ENCODE measurements around the gene FOXK1. TPM values are rescaled to one million over a fixed set of nuclear protein-coding genes. Genes with fewer than 3 reads are reported as not detected.

Gene FOXK1
- total and polyA plus RNA-seq, 9 of the 15 experiments (the other 6 are each of a cell fraction or from before 2014, with no cell fraction given), result 0.32 to 45.5 (median 8.1) TPM

GRCh38 chr7:4734587-4735345, 52.7 kb downstream of the FOXK1 start:
- ATAC-seq (no peak), DNase-seq (ENCODE audit: extremely low read depth in 1 of 4, low spot score in 3 of 4) (no peak), FAIRE-seq (no peak)
- BruUV-seq (replicated peaks), result no TSS peak
- Histone ChIP-seq H3K9ac (ENCODE audit: insufficient read depth in 1 of 2, low read depth in 2 of 2, low read length in 2 of 2) (peak overlapping the region in 1 of 2 experiments; percentile 68; a peak in 1 of 4 replicates), H3K9me1 (ENCODE audit: control insufficient read depth, insufficient read depth, low read length) (no peaks in the 10 kb centered on the region), H4K20me1 (replicated peaks; ENCODE audit: control insufficient read depth, insufficient read depth, low read length) (peaks cover 16% of the 10 kb centered on the region; the same call in 1 of the 2 replicates), H3K36me3 (ENCODE audit: control insufficient read depth, insufficient read depth, low read length) (peaks cover 28% of the 10 kb centered on the region; the same call in 2 of the 3 replicates), H3K4me2 (ENCODE audit: insufficient read depth, low read length) (no peak overlapping the region), H3K27ac (ENCODE audit: extremely low read depth, low read depth, low read length) (no peak overlapping the region), H3K4me1 (replicated peaks in 1 of 2; ENCODE audit: control insufficient read depth in 2 of 2, insufficient read depth in 2 of 2, low read length in 2 of 2) (peaks cover 19 to 37% of the 10 kb centered on the region in 2 experiments), H2AFZ (ENCODE audit: low read depth, low read length) (no peak overlapping the region), H3K4me3 (no peak overlapping the region), H3K79me2 (ENCODE audit: control insufficient read depth, insufficient read depth, low read length) (peaks cover 84% of the 10 kb centered on the region), H3K27me3 (ENCODE audit: control insufficient read depth in 2 of 2, insufficient read depth in 2 of 2, low read length in 2 of 2) (no peaks in the 10 kb centered on the region), H3K9me3 (replicated peaks; ENCODE audit: control insufficient read depth, insufficient read depth, low read depth, low read length) (no peaks in the 10 kb centered on the region)
- ChIA-PET POLR2A (interaction anchor here (1.2 kb wide), 1 partner anchor 10 kb away, joined by 4 read pairs; no protein-coding TSS in a partner anchor), CTCF (ENCODE audit: low intra/inter-chr PET ratio) (no interaction called here)
- WGBS (ENCODE audit: insufficient coverage, low coverage, missing lambda C conversion rate), result 89% methylated on average over 20 of the region's 23 CpGs
- in situ Hi-C loops (cut with MboI), result no loop called here
- intact Hi-C loops (cut with micrococcal nuclease), result loop anchor here (5.0 kb wide), 2 partner anchors 52 to 92 kb away; partner anchors contain the start of gene FOXK1
- TF ChIP-seq AFF1 (IDR thresholded peaks at IDR 0.05; ENCODE audit: low read depth in 1 of 2, partially characterized antibody in 2 of 2) (no peak), E2F6 (IDR thresholded peaks at IDR 0.05; ENCODE audit: borderline replicate concordance in 1 of 2, extremely low read depth in 1 of 2, insufficient read depth in 1 of 2, insufficient read length in 1 of 2, low read depth in 1 of 2, low read length in 1 of 2, poor library complexity in 1 of 2, severe bottlenecking in 1 of 2) (no peak), ZNF232 (CRISPR knock-in tag; IDR thresholded peaks at IDR 0.05) (no peak), STAG1 (CRISPR knock-in tag; IDR thresholded peaks at IDR 0.05; ENCODE audit: borderline replicate concordance) (no peak), ZNF274 (IDR thresholded peaks at IDR 0.05; ENCODE audit: borderline replicate concordance, low read depth, low read length) (no peak), BRD4 (IDR thresholded peaks at IDR 0.05) (no peak), ZNF511 (CRISPR knock-in tag; IDR thresholded peaks at IDR 0.05) (no peak), POLR2AphosphoS5 (IDR thresholded peaks at IDR 0.05; ENCODE audit: control insufficient read depth, insufficient read depth, low read depth, low read length) (no peak), CSDE1 (IDR thresholded peaks at IDR 0.05) (no peak), MTA2 (IDR thresholded peaks at IDR 0.05; ENCODE audit: low read depth) (no peak), MLX (CRISPR knock-in tag; conservative IDR thresholded peaks at IDR 0.05) (no peak), HMG20B (CRISPR knock-in tag; IDR thresholded peaks at IDR 0.05) (no peak), PHB2 (IDR thresholded peaks at IDR 0.05; ENCODE audit: low read depth) (no peak), TBP (optimal IDR thresholded peaks at IDR 0.05; ENCODE audit: low read depth, low read length) (no peak), RBM14 (IDR thresholded peaks at IDR 0.05; ENCODE audit: borderline replicate concordance, insufficient read depth, low read depth, low read length) (no peak)

Measured in K562 (cell line).